ENCODE results near the gene LMTK3.
"Not testable (repeated sequence)": the region's sequence is repeated elsewhere in the genome, so short reads cannot be mapped to it uniquely, and the experiment has no call there.

The LMTK3 gene

GRCh38 chr19:48506138-48506733 lies 5.4 kb downstream of the LMTK3 start:
- peak; percentile 69 for DNase-seq (ENCODE audit: low read depth)

GRCh38 chr19:48502350-48503018 lies 9.2 kb downstream of the LMTK3 start:
- no peak for DNase-seq (ENCODE audit: low read depth)

GRCh38 chr19:48501494-48502349 lies 9.9 kb downstream of the LMTK3 start:
- DNase-seq (ENCODE audit: low read depth), result peak; percentile 59

- DNase-seq (ENCODE audit: low read depth), result no peak
Observed at GRCh38 chr19:48500830-48501493, 10.7 kb downstream of the LMTK3 start.

- DNase-seq (ENCODE audit: low read depth), result no peak
Observed at GRCh38 chr19:48499316-48500090, 12.1 kb downstream of the LMTK3 start.

GRCh38 chr19:48498595-48499311 lies 12.9 kb downstream of the LMTK3 start:
- DNase-seq (ENCODE audit: low read depth), result no peak

GRCh38 chr19:48497728-48498594 lies 13.7 kb downstream of the LMTK3 start:
- no peak for DNase-seq (ENCODE audit: low read depth)

GRCh38 chr19:48496959-48497727 lies 14.5 kb downstream of the LMTK3 start:
- no peak for DNase-seq (ENCODE audit: low read depth)

GRCh38 chr19:48495396-48495795 lies 16.2 kb downstream of the LMTK3 start:
- DNase-seq (ENCODE audit: low read depth), result no peak

GRCh38 chr19:48493718-48494401 lies 17.8 kb downstream of the LMTK3 start:
- no peak for DNase-seq (ENCODE audit: low read depth)

GRCh38 chr19:48492925-48493717 lies 18.5 kb downstream of the LMTK3 start:
- peak; percentile 99 for DNase-seq (ENCODE audit: low read depth)

- DNase-seq (ENCODE audit: low read depth), result no peak
Observed at GRCh38 chr19:48491793-48492123, 19.9 kb downstream of the LMTK3 start.

- DNase-seq (ENCODE audit: low read depth), result no peak
Observed at GRCh38 chr19:48490981-48491792, 20.4 kb downstream of the LMTK3 start.

- DNase-seq (ENCODE audit: low read depth), result peak; percentile 66
Observed at GRCh38 chr19:48489608-48490216, 21.9 kb downstream of the LMTK3 start.

- not testable (repeated sequence) for DNase-seq (ENCODE audit: low read depth)
Observed at GRCh38 chr19:48488478-48488877, 23.2 kb downstream of the LMTK3 start.

GRCh38 chr19:48487948-48488347 lies 23.7 kb downstream of the LMTK3 start:
- peak; percentile 90 for DNase-seq (ENCODE audit: low read depth)

GRCh38 chr19:48487544-48487943 lies 24.1 kb downstream of the LMTK3 start:
- DNase-seq (ENCODE audit: low read depth), result no peak

Measured in EH (cell line).